Astrocyte of the spinal cord (primary cell): ENCODE measurements around the gene THRAP3.

Experiments
- DNase-seq: peaks from one replicate; pipeline ENCODE4 v3.0.0; 2011; ENCODE audit warnings: low read depth, low spot score
- H3K4me3 ChIP-seq: 2 replicates; pipeline ENCODE4 v1.5.1; 2011; ENCODE audit warnings: low read depth, mild to moderate bottlenecking, low read length, moderate library complexity
- in situ Hi-C: cut with HindIII; loops from 2 replicates; pipeline ENCODE4 v1.10.0; 2017; ENCODE audit warnings: low sequenced_read_pairs
- TF ChIP-seq, protein P1 (sequence below): IDR thresholded peaks from 2 replicates; pipeline ENCODE4 v1.5.1; 2012; ENCODE audit warnings: low read depth, mild to moderate bottlenecking, low read length, inconsistent platforms

THRAP3 gene

DNA sequence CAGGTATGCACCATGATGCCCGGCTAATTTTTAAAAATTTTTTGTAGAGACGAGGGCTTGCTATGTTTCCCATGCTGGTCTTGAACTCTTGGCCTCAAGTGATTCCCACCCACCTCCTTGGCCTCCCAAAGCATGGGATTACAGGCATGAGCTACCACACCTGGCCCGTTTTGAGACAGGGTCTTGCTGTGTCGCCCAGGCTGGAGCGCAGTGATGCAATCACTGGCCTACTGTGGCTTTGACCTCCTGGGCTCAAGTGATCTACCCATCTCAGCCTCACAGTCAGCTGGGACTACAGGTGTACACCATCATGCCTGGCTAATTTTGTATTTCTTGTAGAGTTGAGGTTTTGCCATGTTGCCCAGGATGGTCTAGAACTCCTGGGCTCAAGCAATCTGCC lies 74.4 kb downstream of the THRAP3 start:
- H3K4me3 ChIP-seq = no peak overlapping the region
- no peak for DNase-seq
- in situ Hi-C loops = loop anchor here (25.0 kb wide), 1 partner anchor 161 kb away; the partner anchor contains the start of genes COL8A2 and TRAPPC3
- TF ChIP-seq, protein P1, sequence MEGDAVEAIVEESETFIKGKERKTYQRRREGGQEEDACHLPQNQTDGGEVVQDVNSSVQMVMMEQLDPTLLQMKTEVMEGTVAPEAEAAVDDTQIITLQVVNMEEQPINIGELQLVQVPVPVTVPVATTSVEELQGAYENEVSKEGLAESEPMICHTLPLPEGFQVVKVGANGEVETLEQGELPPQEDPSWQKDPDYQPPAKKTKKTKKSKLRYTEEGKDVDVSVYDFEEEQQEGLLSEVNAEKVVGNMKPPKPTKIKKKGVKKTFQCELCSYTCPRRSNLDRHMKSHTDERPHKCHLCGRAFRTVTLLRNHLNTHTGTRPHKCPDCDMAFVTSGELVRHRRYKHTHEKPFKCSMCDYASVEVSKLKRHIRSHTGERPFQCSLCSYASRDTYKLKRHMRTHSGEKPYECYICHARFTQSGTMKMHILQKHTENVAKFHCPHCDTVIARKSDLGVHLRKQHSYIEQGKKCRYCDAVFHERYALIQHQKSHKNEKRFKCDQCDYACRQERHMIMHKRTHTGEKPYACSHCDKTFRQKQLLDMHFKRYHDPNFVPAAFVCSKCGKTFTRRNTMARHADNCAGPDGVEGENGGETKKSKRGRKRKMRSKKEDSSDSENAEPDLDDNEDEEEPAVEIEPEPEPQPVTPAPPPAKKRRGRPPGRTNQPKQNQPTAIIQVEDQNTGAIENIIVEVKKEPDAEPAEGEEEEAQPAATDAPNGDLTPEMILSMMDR = no peak

DNA sequence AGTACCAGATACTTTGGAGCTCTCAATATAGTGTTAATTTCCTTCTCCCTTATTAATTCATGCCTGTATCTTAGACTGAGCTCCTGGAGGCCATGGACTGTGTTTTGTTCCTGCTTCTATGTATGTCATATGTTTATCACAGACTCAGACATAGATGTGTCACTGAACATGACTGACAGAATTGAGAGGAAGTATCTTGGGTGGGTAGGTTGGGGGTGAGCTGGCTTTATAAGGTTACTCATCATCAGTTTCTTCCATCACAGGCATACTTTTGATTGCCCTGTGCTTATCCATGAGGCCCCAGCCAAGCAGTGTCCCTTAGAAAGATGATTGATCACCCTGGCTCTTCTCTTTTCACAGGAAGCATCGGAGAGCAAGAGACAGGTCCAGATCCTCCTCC lies 76.3 kb downstream of the THRAP3 start:
- TF ChIP-seq, protein P1 = no peak
- DNase-seq = no peak
- in situ Hi-C loops = no loop called here
- H3K4me3 ChIP-seq = no peak overlapping the region

DNA sequence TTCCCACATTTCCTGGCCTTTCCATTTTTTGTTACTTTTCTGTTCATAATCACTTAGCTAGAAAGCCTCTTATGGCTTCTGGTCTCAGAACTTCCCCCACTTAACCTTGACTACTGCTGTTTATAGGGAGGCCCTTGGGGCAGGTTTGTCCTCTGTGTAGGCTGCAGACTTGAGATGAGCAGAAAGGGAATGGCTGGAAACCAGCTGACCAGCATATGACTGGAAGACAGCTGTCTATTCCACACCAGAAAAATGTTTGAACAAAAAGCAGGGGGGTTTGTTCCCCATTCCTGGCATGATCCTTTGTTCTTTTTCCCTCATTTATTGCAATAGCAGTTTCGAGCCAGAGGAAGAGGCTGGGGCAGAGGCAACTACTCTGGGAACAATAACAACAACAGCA lies 77.0 kb downstream of the THRAP3 start:
- in situ Hi-C loops = no loop called here
- no peak for DNase-seq
- H3K4me3 ChIP-seq = no peak overlapping the region
- TF ChIP-seq, protein P1 = no peak

DNA sequence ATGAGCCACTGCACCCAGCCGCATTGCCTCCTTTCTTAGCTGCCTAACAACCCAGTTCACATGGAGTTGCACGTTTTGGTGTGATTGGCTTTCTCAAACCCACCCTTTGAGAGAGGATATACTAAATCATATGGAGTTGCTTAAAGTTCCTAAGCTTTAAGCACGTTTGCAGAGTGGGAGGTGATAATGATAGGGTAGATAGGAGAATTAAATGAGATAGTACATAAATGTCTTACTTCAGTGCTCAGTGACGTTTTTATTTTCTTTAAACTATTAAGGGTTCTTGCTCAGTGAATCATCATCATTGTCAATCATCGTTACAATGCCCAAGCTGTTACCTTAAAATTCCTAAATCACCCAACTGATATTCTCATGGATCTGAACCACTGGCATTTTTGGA lies 79.0 kb downstream of the THRAP3 start:
- TF ChIP-seq, protein P1 = no peak
- in situ Hi-C loops = no loop called here
- DNase-seq = no peak
- no peak overlapping the region for H3K4me3 ChIP-seq

DNA sequence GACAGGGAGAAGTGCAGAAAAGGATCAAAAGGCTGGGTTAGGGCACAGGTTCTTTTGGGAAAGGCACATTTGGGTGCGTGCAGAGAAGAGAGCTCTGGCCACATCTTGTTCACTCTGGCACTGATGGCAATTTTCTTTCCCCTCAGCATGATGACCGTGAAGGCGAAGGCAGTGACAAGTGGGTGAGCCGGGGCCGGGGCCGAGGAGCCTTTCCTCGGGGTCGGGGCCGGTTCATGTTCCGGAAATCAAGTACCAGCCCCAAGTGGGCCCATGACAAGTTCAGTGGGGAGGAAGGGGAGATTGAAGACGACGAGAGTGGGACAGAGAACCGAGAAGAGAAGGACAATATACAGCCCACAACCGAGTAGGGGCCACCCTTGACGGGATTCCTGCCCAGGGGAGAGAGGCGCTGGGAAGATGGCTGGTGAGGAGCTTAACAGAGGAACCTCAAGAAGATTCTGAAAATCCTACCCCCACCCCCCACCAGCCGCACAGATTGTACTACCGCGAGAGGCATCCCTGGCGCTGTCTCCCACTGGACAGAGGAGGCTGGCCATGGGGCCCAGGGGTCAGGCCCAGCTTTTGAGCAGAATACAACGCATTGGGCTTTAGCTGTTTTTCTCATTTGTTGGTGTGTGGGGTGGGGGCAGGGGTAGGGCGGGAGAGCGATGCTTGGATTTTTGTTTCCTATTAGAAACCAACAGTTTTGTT lies 79.6 kb downstream of the THRAP3 start:
- TF ChIP-seq, protein P1 = no peak
- DNase-seq = no peak
- in situ Hi-C loops = no loop called here
- H3K4me3 ChIP-seq = no peak overlapping the region

DNA sequence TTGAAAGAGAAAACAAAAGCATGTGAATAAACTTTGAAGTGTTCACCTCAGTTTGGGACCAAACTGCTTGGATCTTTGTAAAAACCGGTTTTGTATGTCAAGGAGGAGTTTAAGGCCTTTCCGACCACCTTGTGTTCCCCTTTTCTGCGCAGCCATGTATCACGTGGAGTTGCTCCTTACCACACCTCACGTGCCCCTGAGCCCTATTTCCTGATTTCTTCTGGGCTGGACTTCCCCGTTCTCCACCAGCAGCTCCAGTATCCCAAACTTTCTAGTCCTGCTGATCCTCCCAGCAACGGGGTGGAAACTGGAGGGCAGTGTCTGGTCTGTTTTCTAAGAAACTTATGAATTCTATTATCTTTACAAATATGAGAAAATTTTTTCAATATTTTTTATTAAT lies 80.3 kb downstream of the THRAP3 start:
- in situ Hi-C loops = no loop called here
- no peak overlapping the region for H3K4me3 ChIP-seq
- TF ChIP-seq, protein P1 = no peak
- no peak for DNase-seq
